22Rv1 (cell line): ENCODE data around the gene CACNG4.

ENCODE experiments used
- CTCF ChIP-seq: fragments of 450-650 bp; IDR thresholded peaks from 2 replicates; pipeline ENCODE4 v1.5.1; 2017; ENCODE audit warnings: mild to moderate bottlenecking
- ZFX ChIP-seq: fragments of 450-650 bp; IDR thresholded peaks from 2 replicates; pipeline ENCODE4 v1.6.1; 2017; ENCODE audit warnings: antibody characterized with exemption, borderline replicate concordance

GRCh38 chr17:67041941-67042899 lies 77.7 kb downstream of the CACNG4 start:
- TF ChIP-seq CTCF = no peak
- TF ChIP-seq ZFX = no peak
